Measurements from ENCODE around the gene ARHGAP11A. TPM values are rescaled to one million over a fixed set of nuclear protein-coding genes. Genes with fewer than 3 reads are reported as not detected.

The ARHGAP11A gene
- total and polyA plus RNA-seq, 2 of the 13 experiments (the other 11 are each of a cell fraction or from before 2014, with no cell fraction given), result 5.1 to 46.3 TPM

DNA sequence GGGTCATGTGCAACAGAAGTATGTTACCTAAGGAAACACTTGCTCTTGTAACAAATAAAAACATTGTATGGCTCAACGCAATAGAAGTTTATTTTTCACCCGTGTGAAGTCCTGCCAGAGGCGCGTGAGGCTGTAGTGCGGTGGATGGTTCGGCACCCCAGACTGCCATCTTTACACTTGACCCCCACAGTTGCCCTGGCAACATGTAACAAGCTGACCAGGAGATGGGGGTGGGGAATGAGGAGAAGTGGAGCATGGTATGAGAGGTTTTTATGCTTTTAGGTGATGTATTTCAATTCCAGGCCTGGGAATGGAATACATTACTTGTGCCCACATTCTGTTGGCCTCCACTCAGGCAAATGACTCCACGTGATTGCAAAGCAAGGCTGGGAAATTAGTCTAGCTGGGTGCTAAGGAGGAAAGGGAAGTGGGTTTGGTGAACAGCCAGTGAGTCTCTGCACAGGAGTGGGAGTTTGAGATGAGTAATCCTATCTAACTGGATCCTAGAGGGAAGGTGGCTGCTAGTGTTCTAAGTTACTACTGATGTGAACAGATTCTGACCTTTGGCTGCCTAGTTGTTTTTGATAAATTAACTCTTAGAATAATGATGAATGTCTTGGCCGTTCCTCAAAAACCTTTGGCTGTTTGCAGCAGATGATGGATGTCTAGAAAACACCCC is 68.7 kb downstream of the ARHGAP11A start (continued):
- TF ChIP-seq, protein P1, sequence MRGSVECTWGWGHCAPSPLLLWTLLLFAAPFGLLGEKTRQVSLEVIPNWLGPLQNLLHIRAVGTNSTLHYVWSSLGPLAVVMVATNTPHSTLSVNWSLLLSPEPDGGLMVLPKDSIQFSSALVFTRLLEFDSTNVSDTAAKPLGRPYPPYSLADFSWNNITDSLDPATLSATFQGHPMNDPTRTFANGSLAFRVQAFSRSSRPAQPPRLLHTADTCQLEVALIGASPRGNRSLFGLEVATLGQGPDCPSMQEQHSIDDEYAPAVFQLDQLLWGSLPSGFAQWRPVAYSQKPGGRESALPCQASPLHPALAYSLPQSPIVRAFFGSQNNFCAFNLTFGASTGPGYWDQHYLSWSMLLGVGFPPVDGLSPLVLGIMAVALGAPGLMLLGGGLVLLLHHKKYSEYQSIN (CRISPR knock-in tag; IDR thresholded peaks at IDR 0.05; ENCODE audit: borderline replicate concordance), result no peak
- TF ChIP-seq U2AF1 (optimal IDR thresholded peaks at IDR 0.05; ENCODE audit: low read depth, low read length), result no peak
- no peak for TF ChIP-seq SRF (IDR thresholded peaks at IDR 0.05; ENCODE audit: low read depth, low read length)
- no peak for TF ChIP-seq TEAD2 (CRISPR knock-in tag; IDR thresholded peaks at IDR 0.05)
- no peak for TF ChIP-seq ZNF207 (IDR thresholded peaks at IDR 0.05; ENCODE audit: borderline replicate concordance)
- TF ChIP-seq HIVEP1 (CRISPR knock-in tag; IDR thresholded peaks at IDR 0.05), result no peak

DNA sequence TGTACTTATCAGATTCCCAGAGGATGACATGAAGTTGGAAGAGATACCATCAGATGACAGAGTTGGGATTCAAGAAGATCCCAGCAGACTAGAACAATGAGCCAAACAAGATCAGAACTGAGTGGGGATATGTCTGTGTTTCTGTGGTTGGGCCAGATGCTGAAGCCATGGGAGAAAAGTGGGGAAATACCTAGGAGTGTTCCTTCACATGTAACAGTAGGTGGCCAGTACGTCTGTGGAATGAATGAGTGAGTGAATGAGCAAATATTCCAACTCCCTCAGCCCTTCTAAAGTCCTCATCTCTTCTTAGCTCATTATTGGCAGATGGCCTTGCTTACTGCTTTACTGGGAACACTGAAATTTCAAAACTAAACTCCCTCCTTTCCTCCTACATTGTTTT is 70.3 kb downstream of the ARHGAP11A start:
- Histone ChIP-seq H3K36me3 (replicated peaks in 1 of 2; ENCODE audit: control insufficient read depth in 1 of 2, insufficient read depth in 2 of 2, low read length in 2 of 2) (no peaks in the 10 kb centered on the region), H3K79me2 (ENCODE audit: insufficient read depth, low read length) (no peaks in the 10 kb centered on the region), H2AFZ (ENCODE audit: low read length) (no peak overlapping the region), H3K27me3 (ENCODE audit: control insufficient read depth in 1 of 2, insufficient read depth in 2 of 2, low read length in 2 of 2) (no peaks in the 10 kb centered on the region), H3K4me3 (replicated peaks in 1 of 3; ENCODE audit: insufficient read depth in 1 of 3, low read depth in 2 of 3, low read length in 3 of 3) (no peak overlapping the region), H4K20me1 (ENCODE audit: insufficient read depth, low read length) (no peaks in the 10 kb centered on the region), H3K4me1 (ENCODE audit: insufficient read depth, low read length) (peaks cover 18% of the 10 kb centered on the region), H3K9ac (ENCODE audit: insufficient read depth, low read depth, low read length) (no peak overlapping the region), H3K9me3 (ENCODE audit: low read length) (no peaks in the 10 kb centered on the region), H3K4me2 (ENCODE audit: low read depth, low read length) (no peak overlapping the region), H3K27ac (ENCODE audit: extremely low read length, insufficient read depth, low read length) (no peak overlapping the region)
- no peak for TF ChIP-seq RBFOX2 (IDR thresholded peaks at IDR 0.05; ENCODE audit: low read depth, low read length)
- TSS peak; percentile 11 for BruUV-seq (replicated peaks)
- FAIRE-seq (no peak), ATAC-seq (no peak), DNase-seq (ENCODE audit: low spot score) (no peak)
- CTCF ChIA-PET (ENCODE audit: low intra/inter-chr PET ratio, low total read pairs), result no interaction called here
- POLR2A ChIA-PET, result no interaction called here
- intact Hi-C loops (cut with micrococcal nuclease; ENCODE audit: unreplicated experiment), result no loop called here
- 100% methylated on average over 1 of the region's 1 CpG for whole genome bisulfite sequencing (ENCODE audit: low lambda C conversion rate)
- in situ Hi-C loops (cut with HindIII; ENCODE audit: extremely low pct_ligation_motif_present, low pct_unique_long_range_greater_than_20kb), result no loop called here

All from HepG2 (cell line).